ENCODE measurements around the gene CPAMD8. TPM values are rescaled to one million over a fixed set of nuclear protein-coding genes. Genes with fewer than 3 reads are reported as not detected.

Gene CPAMD8
- total RNA-seq, 4 donors from 2014 or later: 2.8 to 18.3 (median 15.7) TPM

DNA sequence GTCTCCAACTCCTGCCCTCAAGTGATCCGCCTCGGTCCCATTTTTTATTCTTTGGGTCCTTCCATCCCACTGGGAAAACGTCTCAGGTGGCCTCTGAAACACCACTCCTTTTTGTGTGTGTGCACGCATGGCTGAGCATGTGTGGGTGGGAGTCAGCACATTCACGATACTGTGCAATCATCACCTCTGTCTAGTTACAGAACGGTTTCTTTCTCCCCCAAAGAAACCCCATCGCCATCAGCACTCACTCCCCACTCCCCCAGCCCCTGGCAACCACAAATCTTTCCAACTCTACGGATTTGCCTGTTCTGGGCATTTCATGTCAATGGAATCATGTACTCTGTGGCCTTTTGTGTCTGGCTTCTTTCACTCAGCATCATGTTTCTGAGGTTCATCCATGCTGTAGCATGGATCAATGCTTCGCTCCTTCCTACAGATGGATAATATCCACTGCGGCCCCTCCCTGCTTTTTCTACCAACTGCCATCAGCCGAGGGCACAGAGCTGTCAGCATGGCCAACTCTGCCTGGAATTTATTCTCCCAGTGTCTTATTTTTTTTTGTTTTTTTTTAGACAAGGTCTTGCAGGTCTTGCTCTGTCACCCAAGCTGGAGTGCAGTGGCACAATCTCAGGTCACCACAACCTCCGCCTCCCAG is 128.1 kb downstream of the CPAMD8 start:
- peaks cover 0 to 7% of the 10 kb centered on the region in 2 donors for H3K4me1 ChIP-seq
- H3K27ac ChIP-seq: no peak overlapping the region
- H3K36me3 ChIP-seq: no peaks in the 10 kb centered on the region
- no peak for DNase-seq
- TF ChIP-seq, protein P1, sequence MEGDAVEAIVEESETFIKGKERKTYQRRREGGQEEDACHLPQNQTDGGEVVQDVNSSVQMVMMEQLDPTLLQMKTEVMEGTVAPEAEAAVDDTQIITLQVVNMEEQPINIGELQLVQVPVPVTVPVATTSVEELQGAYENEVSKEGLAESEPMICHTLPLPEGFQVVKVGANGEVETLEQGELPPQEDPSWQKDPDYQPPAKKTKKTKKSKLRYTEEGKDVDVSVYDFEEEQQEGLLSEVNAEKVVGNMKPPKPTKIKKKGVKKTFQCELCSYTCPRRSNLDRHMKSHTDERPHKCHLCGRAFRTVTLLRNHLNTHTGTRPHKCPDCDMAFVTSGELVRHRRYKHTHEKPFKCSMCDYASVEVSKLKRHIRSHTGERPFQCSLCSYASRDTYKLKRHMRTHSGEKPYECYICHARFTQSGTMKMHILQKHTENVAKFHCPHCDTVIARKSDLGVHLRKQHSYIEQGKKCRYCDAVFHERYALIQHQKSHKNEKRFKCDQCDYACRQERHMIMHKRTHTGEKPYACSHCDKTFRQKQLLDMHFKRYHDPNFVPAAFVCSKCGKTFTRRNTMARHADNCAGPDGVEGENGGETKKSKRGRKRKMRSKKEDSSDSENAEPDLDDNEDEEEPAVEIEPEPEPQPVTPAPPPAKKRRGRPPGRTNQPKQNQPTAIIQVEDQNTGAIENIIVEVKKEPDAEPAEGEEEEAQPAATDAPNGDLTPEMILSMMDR (IDR thresholded peaks at IDR 0.05): no peak
- TF ChIP-seq POLR2A (IDR thresholded peaks at IDR 0.05): no peak
- H3K4me3 ChIP-seq: no peak overlapping the region
- no peaks in the 10 kb centered on the region for H3K9me3 ChIP-seq
- intact Hi-C loops (cut with DNase I; ENCODE audit: low total_unique reads): no loop called here
- no peaks in the 10 kb centered on the region for H3K27me3 ChIP-seq

DNA sequence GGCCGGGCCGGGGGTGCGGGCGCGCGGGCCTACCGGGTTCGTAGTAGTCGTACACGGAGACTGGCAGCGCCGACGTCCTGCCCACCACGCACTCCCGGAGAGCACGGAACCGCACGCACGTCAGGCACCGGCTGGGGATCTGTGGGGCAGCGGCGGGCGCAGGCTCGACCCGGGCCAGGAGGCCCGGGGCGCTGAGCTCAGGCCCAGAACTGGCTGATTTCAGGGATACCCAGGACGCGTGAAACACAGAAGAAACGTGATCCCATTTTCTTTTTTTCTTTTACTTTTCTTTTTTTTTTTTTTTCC is 128.8 kb downstream of the CPAMD8 start:
- peaks cover 0 to 7% of the 10 kb centered on the region in 2 donors for H3K4me1 ChIP-seq
- no peak for TF ChIP-seq POLR2A (IDR thresholded peaks at IDR 0.05)
- TF ChIP-seq, protein P1 (IDR thresholded peaks at IDR 0.05): no peak
- H3K9me3 ChIP-seq: no peaks in the 10 kb centered on the region
- no peaks in the 10 kb centered on the region for H3K36me3 ChIP-seq
- no peaks in the 10 kb centered on the region for H3K27me3 ChIP-seq
- H3K4me3 ChIP-seq: peak overlapping the region; percentile 33 to 52
- H3K27ac ChIP-seq: peak overlapping the region; percentile 69 to 84
- peak in 1 of 2 donors; percentile 54 for DNase-seq
- intact Hi-C loops (cut with DNase I; ENCODE audit: low total_unique reads): no loop called here

DNA sequence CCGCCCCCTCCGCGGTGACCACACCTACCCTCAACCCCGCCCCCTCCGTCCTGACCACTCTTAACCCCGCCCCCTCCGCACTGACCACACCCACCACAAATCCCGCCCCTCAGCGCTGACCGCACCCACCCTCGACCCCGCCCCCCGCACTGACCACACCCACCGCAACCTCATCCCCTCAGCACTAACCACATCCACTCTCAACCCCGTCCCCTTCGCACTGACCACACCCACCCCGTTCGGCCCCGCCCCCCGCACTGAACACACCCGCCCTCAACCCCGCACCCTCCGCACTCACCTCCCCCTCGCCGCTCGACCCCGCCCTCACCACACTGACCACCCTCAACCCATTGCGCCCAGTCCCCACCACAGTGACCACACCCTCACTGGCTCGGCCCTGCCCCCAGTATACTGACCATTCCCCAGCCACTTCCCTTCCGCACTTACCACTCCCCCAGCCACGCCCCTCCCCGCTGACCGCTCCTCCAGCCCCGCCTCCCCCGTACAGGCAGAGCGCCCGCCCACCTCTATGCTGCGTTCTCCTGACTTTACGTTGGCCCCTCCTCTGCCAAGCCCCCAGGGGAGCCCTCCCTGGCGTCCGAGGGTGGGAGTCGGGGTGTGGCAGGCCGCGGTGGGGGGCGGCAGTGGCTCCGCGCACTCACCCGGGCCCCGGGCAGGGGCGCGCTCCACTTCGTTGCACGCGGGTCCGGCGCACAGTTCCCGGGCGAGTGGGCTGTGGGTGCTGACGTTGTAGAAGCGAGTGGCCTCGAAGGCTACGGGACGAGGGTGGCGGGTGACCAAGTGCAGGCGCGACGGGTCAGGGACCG is 129.4 kb downstream of the CPAMD8 start:
- H3K27ac ChIP-seq: peak overlapping the region; percentile 69 to 84
- H3K27me3 ChIP-seq: no peaks in the 10 kb centered on the region
- TF ChIP-seq, protein P1 (IDR thresholded peaks at IDR 0.05): no peak
- TF ChIP-seq POLR2A (IDR thresholded peaks at IDR 0.05): peak; percentile 58 to 69
- peaks cover 0 to 7% of the 10 kb centered on the region in 2 donors for H3K4me1 ChIP-seq
- intact Hi-C loops (cut with DNase I; ENCODE audit: low total_unique reads): no loop called here
- H3K9me3 ChIP-seq: no peaks in the 10 kb centered on the region
- DNase-seq: peak; percentile 90 to 97
- peak overlapping the region; percentile 33 to 52 for H3K4me3 ChIP-seq
- H3K36me3 ChIP-seq: no peaks in the 10 kb centered on the region

DNA sequence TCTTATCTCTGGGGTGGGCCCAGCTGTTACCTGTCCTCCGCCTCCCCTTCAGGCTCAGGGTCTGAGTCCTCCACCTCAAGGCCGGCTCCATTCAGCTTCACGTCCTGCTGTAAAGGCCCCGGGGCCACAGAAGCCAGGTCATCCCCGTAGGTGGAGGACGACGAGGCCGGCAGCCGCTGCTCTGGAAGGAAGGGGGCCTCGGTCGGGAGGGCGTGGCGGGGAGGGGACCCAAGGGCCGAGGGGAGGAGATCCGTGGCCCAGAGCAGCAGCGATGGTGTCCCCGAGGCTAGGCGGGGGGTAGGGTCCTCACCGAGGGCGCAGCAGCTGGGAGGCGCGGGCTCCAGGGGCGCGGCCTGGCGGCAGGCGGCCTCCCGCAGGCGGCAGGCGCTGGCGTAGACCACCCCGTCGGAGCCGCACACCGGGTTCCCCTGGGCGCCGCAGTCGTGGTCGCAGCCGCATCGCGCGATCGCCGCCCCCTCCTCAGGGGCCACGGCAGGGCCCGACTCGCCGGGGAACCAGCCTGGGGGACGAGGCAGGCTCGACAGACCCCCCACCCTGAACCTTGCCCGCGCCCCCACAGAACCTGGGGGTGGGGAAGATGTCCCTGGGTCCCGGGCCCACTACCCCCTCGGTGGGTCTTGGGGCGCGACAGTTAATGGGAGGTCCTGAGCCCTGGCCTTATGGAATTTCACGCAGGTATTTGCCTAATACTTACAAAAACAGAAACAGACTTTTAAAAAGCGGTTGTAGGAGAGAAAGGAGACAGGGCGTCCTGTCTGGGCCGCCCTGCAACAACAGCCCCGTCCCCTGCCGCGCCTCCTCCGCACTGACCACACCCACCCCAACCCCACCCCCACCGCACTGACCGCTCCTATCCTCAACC is 130.2 kb downstream of the CPAMD8 start:
- Histone ChIP-seq H3K4me3 (peak overlapping the region; percentile 48 to 54), H3K4me1 (peaks cover 0 to 7% of the 10 kb centered on the region in 2 donors), H3K9me3 (no peaks in the 10 kb centered on the region), H3K27ac (peak overlapping the region; percentile 73 to 83), H3K27me3 (no peaks in the 10 kb centered on the region), H3K36me3 (no peaks in the 10 kb centered on the region)
- TF ChIP-seq, protein P1 (IDR thresholded peaks at IDR 0.05): no peak
- TF ChIP-seq POLR2A (IDR thresholded peaks at IDR 0.05): peak; percentile 47 to 67
- DNase-seq: no peak
- intact Hi-C loops (cut with DNase I; ENCODE audit: low total_unique reads): no loop called here
